HEK293T (cell line): Measurements from ENCODE around the gene PIK3CB.

ENCODE experiments used
- BHLHE40 ChIP-seq: fragments of 450-650 bp; IDR thresholded peaks from 2 replicates; pipeline ENCODE4 v1.6.1; 2016; ENCODE audit warnings: mild to moderate bottlenecking, moderate library complexity, borderline replicate concordance
- CTBP1 ChIP-seq: fragments of 450-650 bp; IDR thresholded peaks from 2 replicates; pipeline ENCODE4 v1.6.1; 2016; ENCODE audit warnings: borderline replicate concordance
- ELF4 ChIP-seq: fragments of 450-650 bp; IDR thresholded peaks from 2 replicates; pipeline ENCODE4 v1.6.1; 2017; ENCODE audit warnings: antibody characterized with exemption
- FOXA1 ChIP-seq: fragments of 450-650 bp; IDR thresholded peaks from 2 replicates; pipeline ENCODE4 v1.6.1; 2016; ENCODE audit warnings: mild to moderate bottlenecking
- FOXM1 ChIP-seq: fragments of 450-650 bp; IDR thresholded peaks from 2 replicates; pipeline ENCODE4 v1.6.1; 2017; ENCODE audit warnings: mild to moderate bottlenecking, borderline replicate concordance
- HDGF ChIP-seq: fragments of 450-650 bp; IDR thresholded peaks from 2 replicates; pipeline ENCODE4 v1.6.1; 2017; ENCODE audit warnings: antibody characterized with exemption, borderline replicate concordance
- L3MBTL2 ChIP-seq: fragments of 450-650 bp; conservative IDR thresholded peaks from 2 replicates; pipeline ENCODE4 v1.6.1; 2016; ENCODE audit warnings: mild to moderate bottlenecking
- LEF1 ChIP-seq: fragments of 450-650 bp; IDR thresholded peaks from 2 replicates; pipeline ENCODE4 v1.6.1; 2017; ENCODE audit warnings: mild to moderate bottlenecking, borderline replicate concordance
- NFRKB ChIP-seq: fragments of 450-650 bp; IDR thresholded peaks from 2 replicates; pipeline ENCODE4 v1.6.1; 2016; ENCODE audit warnings: mild to moderate bottlenecking, moderate library complexity
- PKNOX1 ChIP-seq: fragments of 450-650 bp; IDR thresholded peaks from 2 replicates; pipeline ENCODE4 v1.6.1; 2016

DNA sequence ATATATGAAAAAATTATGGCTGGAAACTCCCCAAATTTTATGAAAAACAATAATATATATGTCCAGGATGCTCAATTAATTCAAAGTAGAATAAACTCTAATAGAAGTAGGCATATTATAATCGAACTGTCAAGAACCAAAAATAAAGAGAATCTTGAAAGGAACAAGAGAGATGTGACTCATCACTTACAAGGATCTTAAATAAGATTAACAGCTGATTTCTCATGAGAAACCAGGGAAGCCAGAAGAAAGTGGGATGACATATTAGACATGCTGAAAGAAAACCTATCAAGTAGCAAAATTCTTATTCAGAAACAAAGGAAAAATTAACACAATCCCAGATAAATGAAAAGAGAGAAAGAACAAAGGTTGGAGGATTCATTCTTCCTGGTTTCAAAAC, 159.3 kb downstream of the PIK3CB start:
- TF ChIP-seq NFRKB (no peak), L3MBTL2 (no peak), PKNOX1 (no peak), ELF4 (no peak), FOXM1 (no peak), LEF1 (no peak), BHLHE40 (no peak), CTBP1 (no peak), HDGF (no peak), FOXA1 (no peak)
